ENCODE results near the gene CCDC54.

The CCDC54 gene

GRCh38 chr3:107377151-107377550, at the start of gene CCDC54:
Gene CCDC54 (plus strand): TSS chr3:107377439. CDS start chr3:107377588, 149 bp downstream.
- TF ChIP-seq RAD21 (IDR thresholded peaks at IDR 0.05; ENCODE audit: low read depth), result no peak
- no peak for TF ChIP-seq TCF12 (IDR thresholded peaks at IDR 0.05; ENCODE audit: low read depth)
- no peak for TF ChIP-seq ZBTB7A (IDR thresholded peaks at IDR 0.05; ENCODE audit: low read depth)
- TF ChIP-seq EP300 (IDR thresholded peaks at IDR 0.05; ENCODE audit: borderline replicate concordance), result no peak
- TF ChIP-seq REST (IDR thresholded peaks at IDR 0.05; ENCODE audit: low read depth), result no peak
- no peak for TF ChIP-seq USF1 (IDR thresholded peaks at IDR 0.05)

GRCh38 chr3:107328069-107328468, 49.2 kb upstream of the CCDC54 start:
- no peak for TF ChIP-seq RAD21 (IDR thresholded peaks at IDR 0.05; ENCODE audit: low read depth)
- TF ChIP-seq REST (IDR thresholded peaks at IDR 0.05; ENCODE audit: low read depth), result no peak
- TF ChIP-seq TAF1 (IDR thresholded peaks at IDR 0.05; ENCODE audit: low read depth), result no peak
- TF ChIP-seq MAX (IDR thresholded peaks at IDR 0.05), result no peak
- TF ChIP-seq CEBPB (IDR thresholded peaks at IDR 0.05), result no peak
- no peak for TF ChIP-seq FOXM1 (IDR thresholded peaks at IDR 0.05; ENCODE audit: borderline replicate concordance, low read depth)
- TF ChIP-seq EP300 (IDR thresholded peaks at IDR 0.05; ENCODE audit: borderline replicate concordance), result no peak

GRCh38 chr3:107329088-107329487, 48.2 kb upstream of the CCDC54 start:
- TF ChIP-seq EP300 (IDR thresholded peaks at IDR 0.05; ENCODE audit: borderline replicate concordance), result no peak
- no peak for TF ChIP-seq TEAD4 (IDR thresholded peaks at IDR 0.05)
- TF ChIP-seq TAF1 (IDR thresholded peaks at IDR 0.05; ENCODE audit: low read depth), result no peak
- TF ChIP-seq ZBTB7A (IDR thresholded peaks at IDR 0.05; ENCODE audit: low read depth), result no peak
- no peak for TF ChIP-seq MAX (IDR thresholded peaks at IDR 0.05)
- no peak for TF ChIP-seq CEBPB (IDR thresholded peaks at IDR 0.05)
- no peak for TF ChIP-seq USF1 (IDR thresholded peaks at IDR 0.05)
- TF ChIP-seq FOXM1 (IDR thresholded peaks at IDR 0.05; ENCODE audit: borderline replicate concordance, low read depth), result no peak
- no peak for TF ChIP-seq EGR1 (IDR thresholded peaks at IDR 0.05)
- TF ChIP-seq TCF12 (IDR thresholded peaks at IDR 0.05; ENCODE audit: low read depth), result no peak
- no peak for TF ChIP-seq CREB1 (IDR thresholded peaks at IDR 0.05; ENCODE audit: low read depth)
- TF ChIP-seq YY1 (IDR thresholded peaks at IDR 0.05; ENCODE audit: low read depth), result no peak
- no peak for TF ChIP-seq REST (IDR thresholded peaks at IDR 0.05; ENCODE audit: low read depth)
- TF ChIP-seq NFIC (IDR thresholded peaks at IDR 0.05), result no peak
- TF ChIP-seq RAD21 (IDR thresholded peaks at IDR 0.05; ENCODE audit: low read depth), result no peak

GRCh38 chr3:107344722-107345121, 32.5 kb upstream of the CCDC54 start:
- no peak for TF ChIP-seq RAD21 (IDR thresholded peaks at IDR 0.05; ENCODE audit: low read depth)

GRCh38 chr3:107345822-107346405, 31.3 kb upstream of the CCDC54 start:
- TF ChIP-seq USF1 (IDR thresholded peaks at IDR 0.05) (no peak), REST (IDR thresholded peaks at IDR 0.05; ENCODE audit: low read depth) (no peak), EGR1 (IDR thresholded peaks at IDR 0.05) (no peak), MAX (IDR thresholded peaks at IDR 0.05) (no peak), EP300 (IDR thresholded peaks at IDR 0.05; ENCODE audit: borderline replicate concordance) (no peak), TAF1 (IDR thresholded peaks at IDR 0.05; ENCODE audit: low read depth) (no peak), YY1 (IDR thresholded peaks at IDR 0.05; ENCODE audit: low read depth) (no peak), ZBTB7A (IDR thresholded peaks at IDR 0.05; ENCODE audit: low read depth) (no peak), NFIC (IDR thresholded peaks at IDR 0.05) (no peak), TEAD4 (IDR thresholded peaks at IDR 0.05) (no peak), RAD21 (IDR thresholded peaks at IDR 0.05; ENCODE audit: low read depth) (no peak), TCF12 (IDR thresholded peaks at IDR 0.05; ENCODE audit: low read depth) (no peak), CEBPB (IDR thresholded peaks at IDR 0.05) (no peak), CREB1 (IDR thresholded peaks at IDR 0.05; ENCODE audit: low read depth) (no peak), FOXM1 (IDR thresholded peaks at IDR 0.05; ENCODE audit: borderline replicate concordance, low read depth) (no peak)

Measured in Ishikawa (cell line).